Measurements from ENCODE around the gene GBP6. TPM values are rescaled to one million over a fixed set of nuclear protein-coding genes. Genes with fewer than 3 reads are reported as not detected.
"Not testable (repeated sequence)": the region's sequence is repeated elsewhere in the genome, so short reads cannot be mapped to it uniquely, and the experiment has no call there.

Gene GBP6
- total and polyA plus RNA-seq, 2 experiments from 2014 or later, result 0.03 TPM; not detected in 1

DNA sequence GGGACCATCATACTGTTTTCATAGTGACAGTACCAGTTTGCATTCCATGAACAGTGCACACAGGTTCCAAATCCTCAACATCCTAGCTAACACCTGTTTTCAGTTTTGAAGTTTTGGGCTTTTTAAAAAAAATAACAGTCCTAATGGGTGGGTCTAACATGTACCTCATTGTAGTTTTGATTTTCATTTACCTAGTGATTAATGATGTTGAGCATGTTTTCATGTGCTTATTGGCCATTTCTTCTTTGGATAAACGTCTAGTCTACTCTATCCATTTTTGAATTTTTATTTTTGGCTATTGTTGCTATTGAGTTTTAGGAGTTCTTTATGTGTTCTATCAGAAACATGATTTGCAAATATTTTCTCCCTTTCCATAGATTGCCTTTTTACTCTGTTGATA lies 3.4 kb downstream of the GBP6 start:
- H3K27ac ChIP-seq, result no peak overlapping the region
- H3K79me2 ChIP-seq, result no peaks in the 10 kb centered on the region
- no peak overlapping the region for H3K4me2 ChIP-seq
- H2AFZ ChIP-seq, result no peak overlapping the region
- TF ChIP-seq EZH2 (IDR thresholded peaks at IDR 0.05; ENCODE audit: borderline replicate concordance) (no peak), EZH2phosphoT487 (IDR thresholded peaks at IDR 0.05; ENCODE audit: low read depth, severe bottlenecking, unreplicated experiment) (no peak)
- TF ChIP-seq, protein P1, sequence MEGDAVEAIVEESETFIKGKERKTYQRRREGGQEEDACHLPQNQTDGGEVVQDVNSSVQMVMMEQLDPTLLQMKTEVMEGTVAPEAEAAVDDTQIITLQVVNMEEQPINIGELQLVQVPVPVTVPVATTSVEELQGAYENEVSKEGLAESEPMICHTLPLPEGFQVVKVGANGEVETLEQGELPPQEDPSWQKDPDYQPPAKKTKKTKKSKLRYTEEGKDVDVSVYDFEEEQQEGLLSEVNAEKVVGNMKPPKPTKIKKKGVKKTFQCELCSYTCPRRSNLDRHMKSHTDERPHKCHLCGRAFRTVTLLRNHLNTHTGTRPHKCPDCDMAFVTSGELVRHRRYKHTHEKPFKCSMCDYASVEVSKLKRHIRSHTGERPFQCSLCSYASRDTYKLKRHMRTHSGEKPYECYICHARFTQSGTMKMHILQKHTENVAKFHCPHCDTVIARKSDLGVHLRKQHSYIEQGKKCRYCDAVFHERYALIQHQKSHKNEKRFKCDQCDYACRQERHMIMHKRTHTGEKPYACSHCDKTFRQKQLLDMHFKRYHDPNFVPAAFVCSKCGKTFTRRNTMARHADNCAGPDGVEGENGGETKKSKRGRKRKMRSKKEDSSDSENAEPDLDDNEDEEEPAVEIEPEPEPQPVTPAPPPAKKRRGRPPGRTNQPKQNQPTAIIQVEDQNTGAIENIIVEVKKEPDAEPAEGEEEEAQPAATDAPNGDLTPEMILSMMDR (IDR thresholded peaks at IDR 0.05; ENCODE audit: poor library complexity), result no peak
- WGBS (ENCODE audit: low lambda C conversion rate, missing lambda C conversion rate), result 62% methylated on average over 1 of the region's 1 CpG
- H3K27me3 ChIP-seq, result no peaks in the 10 kb centered on the region
- H4K20me1 ChIP-seq (ENCODE audit: insufficient read depth, poor library complexity, severe bottlenecking), result no peaks in the 10 kb centered on the region
- no peaks in the 10 kb centered on the region for H3K9me3 ChIP-seq (ENCODE audit: low read depth)
- H3K9me2 ChIP-seq (replicated peaks; ENCODE audit: insufficient read depth), result no peaks in the 10 kb centered on the region
- no peak for DNase-seq (ENCODE audit: low spot score)
- no peaks in the 10 kb centered on the region for H3K36me3 ChIP-seq (replicated peaks; ENCODE audit: insufficient read depth, low read depth)
- H3K4me1 ChIP-seq (ENCODE audit: insufficient read depth), result peaks cover 12% of the 10 kb centered on the region
- H3K4me3 ChIP-seq, result no peak overlapping the region

DNA sequence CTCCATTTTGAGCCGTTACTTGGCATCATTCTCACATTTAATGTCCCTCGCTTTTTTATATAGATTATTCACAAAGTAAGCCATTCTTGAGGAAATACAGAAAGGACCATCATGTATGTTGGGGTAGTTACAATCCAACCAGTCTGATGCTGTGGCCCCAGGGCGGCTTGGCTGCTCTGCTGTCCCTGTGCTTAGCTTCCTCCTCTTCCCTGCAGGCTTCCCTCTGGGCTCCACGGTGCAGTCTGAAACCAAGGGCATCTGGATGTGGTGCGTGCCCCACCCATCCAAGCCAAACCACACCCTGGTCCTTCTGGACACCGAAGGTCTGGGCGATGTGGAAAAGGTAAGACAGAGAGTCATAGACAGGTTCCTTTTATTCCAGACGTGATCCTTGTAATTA lies 5.5 kb downstream of the GBP6 start:
- no peak overlapping the region for H3K4me2 ChIP-seq
- no peaks in the 10 kb centered on the region for H3K27me3 ChIP-seq
- H4K20me1 ChIP-seq (ENCODE audit: insufficient read depth, poor library complexity, severe bottlenecking), result no peaks in the 10 kb centered on the region
- no peak overlapping the region for H3K27ac ChIP-seq
- H3K9me3 ChIP-seq (ENCODE audit: low read depth), result no peaks in the 10 kb centered on the region
- H2AFZ ChIP-seq, result no peak overlapping the region
- 93% methylated on average over 8 of the region's 8 CpGs for WGBS (ENCODE audit: low lambda C conversion rate, missing lambda C conversion rate)
- peaks cover 2% of the 10 kb centered on the region for H3K4me1 ChIP-seq (ENCODE audit: insufficient read depth)
- no peaks in the 10 kb centered on the region for H3K36me3 ChIP-seq (replicated peaks; ENCODE audit: insufficient read depth, low read depth)
- DNase-seq (ENCODE audit: low spot score), result no peak
- TF ChIP-seq, protein P1 (IDR thresholded peaks at IDR 0.05; ENCODE audit: poor library complexity), result no peak
- TF ChIP-seq EZH2 (IDR thresholded peaks at IDR 0.05; ENCODE audit: borderline replicate concordance) (no peak), EZH2phosphoT487 (IDR thresholded peaks at IDR 0.05; ENCODE audit: low read depth, severe bottlenecking, unreplicated experiment) (no peak)
- H3K4me3 ChIP-seq, result no peak overlapping the region
- H3K79me2 ChIP-seq, result no peaks in the 10 kb centered on the region
- no peaks in the 10 kb centered on the region for H3K9me2 ChIP-seq (replicated peaks; ENCODE audit: insufficient read depth)

DNA sequence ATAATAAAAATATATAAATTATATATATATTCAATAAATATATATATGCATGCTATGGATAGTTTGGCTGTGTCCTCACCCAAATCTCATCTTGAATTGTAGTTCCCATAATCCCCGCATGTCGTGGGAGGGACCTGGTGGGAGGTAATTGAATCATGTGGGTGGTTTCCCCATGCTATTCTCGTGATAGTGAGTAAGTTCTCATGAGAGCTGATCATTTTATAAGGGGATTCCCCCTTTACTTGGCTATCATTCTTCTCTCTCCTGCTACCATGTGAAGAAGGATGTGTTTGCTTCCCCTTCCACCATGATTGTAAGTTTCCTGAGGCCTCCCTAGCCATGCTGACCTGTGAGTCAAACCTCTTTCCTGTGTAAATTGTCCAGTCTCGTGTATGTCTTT lies 10.0 kb downstream of the GBP6 start:
- not testable (repeated sequence) for H3K9me2 ChIP-seq (replicated peaks; ENCODE audit: insufficient read depth); H4K20me1 ChIP-seq (ENCODE audit: insufficient read depth, poor library complexity, severe bottlenecking); H3K27me3 ChIP-seq; H3K4me2 ChIP-seq; DNase-seq (ENCODE audit: low spot score); H2AFZ ChIP-seq; H3K4me1 ChIP-seq (ENCODE audit: insufficient read depth); H3K9me3 ChIP-seq (ENCODE audit: low read depth); H3K4me3 ChIP-seq; H3K79me2 ChIP-seq; H3K27ac ChIP-seq; H3K36me3 ChIP-seq (replicated peaks; ENCODE audit: insufficient read depth, low read depth)
- WGBS (ENCODE audit: low lambda C conversion rate, missing lambda C conversion rate), result 92% methylated on average over 4 of the region's 4 CpGs

DNA sequence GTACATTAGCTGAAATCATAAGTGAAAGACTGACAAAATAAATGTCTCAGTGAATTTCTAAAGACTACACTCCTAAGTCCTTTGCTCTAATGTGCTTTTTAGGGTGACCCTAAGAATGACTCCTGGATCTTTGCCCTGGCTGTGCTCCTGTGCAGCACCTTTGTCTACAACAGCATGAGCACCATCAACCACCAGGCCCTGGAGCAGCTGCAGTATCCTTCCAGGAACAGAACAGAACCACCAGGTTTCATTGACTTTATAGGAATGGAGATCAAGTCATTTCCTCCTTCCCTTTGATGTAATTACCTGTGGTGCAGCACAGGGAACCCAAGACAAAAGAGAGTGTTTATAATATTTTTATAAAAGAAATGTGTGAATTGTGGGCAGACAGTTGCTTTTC lies 14.1 kb downstream of the GBP6 start:
- H3K79me2 ChIP-seq, result no peaks in the 10 kb centered on the region
- no peaks in the 10 kb centered on the region for H3K27me3 ChIP-seq
- DNase-seq (ENCODE audit: low spot score), result no peak
- H3K4me1 ChIP-seq (ENCODE audit: insufficient read depth), result no peaks in the 10 kb centered on the region
- TF ChIP-seq, protein P1 (IDR thresholded peaks at IDR 0.05; ENCODE audit: poor library complexity), result no peak
- TF ChIP-seq EZH2 (IDR thresholded peaks at IDR 0.05; ENCODE audit: borderline replicate concordance) (no peak), EZH2phosphoT487 (IDR thresholded peaks at IDR 0.05; ENCODE audit: low read depth, severe bottlenecking, unreplicated experiment) (no peak)
- no peaks in the 10 kb centered on the region for H4K20me1 ChIP-seq (ENCODE audit: insufficient read depth, poor library complexity, severe bottlenecking)
- H3K9me3 ChIP-seq (ENCODE audit: low read depth), result no peaks in the 10 kb centered on the region
- H3K27ac ChIP-seq, result no peak overlapping the region
- no peaks in the 10 kb centered on the region for H3K9me2 ChIP-seq (replicated peaks; ENCODE audit: insufficient read depth)
- no peaks in the 10 kb centered on the region for H3K36me3 ChIP-seq (replicated peaks; ENCODE audit: insufficient read depth, low read depth)
- no peak overlapping the region for H3K4me2 ChIP-seq
- no peak overlapping the region for H3K4me3 ChIP-seq
- H2AFZ ChIP-seq, result no peak overlapping the region

Measured in hepatocyte (in vitro differentiated cells).